Effector memory CD8-positive, alpha-beta T cell (primary cell): Measurements from ENCODE around the gene MAPK8.

Experiments
- ATAC-seq: fragments of 150-1000 bp; cut with Tn5 transposase; replicated peaks from 2 replicates; pipeline ENCODE4 v1.10.0; 2021; ENCODE audit warnings: mild to moderate bottlenecking, moderate library complexity
- DNase-seq, 3 experiments: peaks; one replicate each; pipeline ENCODE4 v3.0.0; 2021
- H3K27ac Mint-ChIP-seq, 2 donors: one replicate each; pipeline ENCODE4 v1.8.0; 2022; ENCODE audit warnings: mild to moderate bottlenecking in 2 of 2, mixed read lengths in 2 of 2, moderate library complexity in 2 of 2
- H3K27me3 Mint-ChIP-seq, 2 donors: one replicate each; pipeline ENCODE4 v1.8.0; 2022; ENCODE audit warnings: mixed read lengths in 2 of 2
- H3K36me3 Mint-ChIP-seq: one replicate; pipeline ENCODE4 v1.8.0; 2022; ENCODE audit warnings: mild to moderate bottlenecking, moderate library complexity, mixed read lengths; ENCODE audit not compliant: insufficient read depth
- H3K4me1 Mint-ChIP-seq, 2 donors: one replicate each; pipeline ENCODE4 v1.8.0; 2022; ENCODE audit warnings: low read depth in 2 of 2, mixed read lengths in 2 of 2
- H3K4me3 Mint-ChIP-seq, 2 donors: one replicate each; pipeline ENCODE4 v1.8.0; 2022; ENCODE audit warnings: mild to moderate bottlenecking in 2 of 2, mixed read lengths in 2 of 2, moderate library complexity in 2 of 2
- H3K9me3 Mint-ChIP-seq, 2 donors: one replicate each; pipeline ENCODE4 v1.8.0; 2022; ENCODE audit warnings: mixed read lengths in 2 of 2

The MAPK8 gene

GRCh38 chr10:48430402-48430993, 124.0 kb downstream of the MAPK8 start:
- H3K4me1 Mint-ChIP-seq = no peaks in the 10 kb centered on the region
- H3K9me3 Mint-ChIP-seq = no peaks in the 10 kb centered on the region
- peaks cover 20% of the 10 kb centered on the region for H3K36me3 Mint-ChIP-seq
- DNase-seq (no peak), ATAC-seq (no peak)
- H3K27me3 Mint-ChIP-seq = no peaks in the 10 kb centered on the region
- no peak overlapping the region for H3K4me3 Mint-ChIP-seq
- no peak overlapping the region for H3K27ac Mint-ChIP-seq

GRCh38 chr10:48431871-48432270, 125.4 kb downstream of the MAPK8 start:
- no peak for ATAC-seq
- Mint-ChIP-seq H3K9me3 (no peaks in the 10 kb centered on the region), H3K36me3 (peaks cover 13% of the 10 kb centered on the region), H3K27me3 (no peaks in the 10 kb centered on the region), H3K4me3 (no peak overlapping the region), H3K4me1 (no peaks in the 10 kb centered on the region), H3K27ac (peak overlapping the region in 1 of 2 donors; percentile 41)
- no peak for DNase-seq

GRCh38 chr10:48437546-48437945, 131.1 kb downstream of the MAPK8 start:
- no peak overlapping the region for H3K4me3 Mint-ChIP-seq
- H3K4me1 Mint-ChIP-seq = no peaks in the 10 kb centered on the region
- no peaks in the 10 kb centered on the region for H3K9me3 Mint-ChIP-seq
- no peak overlapping the region for H3K27ac Mint-ChIP-seq
- no peak for DNase-seq
- no peak for ATAC-seq
- no peaks in the 10 kb centered on the region for H3K27me3 Mint-ChIP-seq
- peaks cover 3% of the 10 kb centered on the region for H3K36me3 Mint-ChIP-seq

- no peak for ATAC-seq
- Mint-ChIP-seq H3K27ac (no peak overlapping the region), H3K4me1 (no peaks in the 10 kb centered on the region), H3K9me3 (no peaks in the 10 kb centered on the region), H3K36me3 (peaks cover 3% of the 10 kb centered on the region), H3K27me3 (no peaks in the 10 kb centered on the region), H3K4me3 (no peak overlapping the region)
- DNase-seq = no peak
These were observed 132.6 kb downstream of the MAPK8 start for GRCh38 chr10:48439031-48439430.

- peaks cover 3% of the 10 kb centered on the region for H3K36me3 Mint-ChIP-seq
These were observed 133.1 kb downstream of the MAPK8 start for GRCh38 chr10:48439581-48440041.

GRCh38 chr10:48440771-48441170, 134.3 kb downstream of the MAPK8 start:
- no peak overlapping the region for H3K27ac Mint-ChIP-seq
- no peaks in the 10 kb centered on the region for H3K4me1 Mint-ChIP-seq
- no peaks in the 10 kb centered on the region for H3K27me3 Mint-ChIP-seq
- ATAC-seq (no peak), DNase-seq (no peak)
- peaks cover 3% of the 10 kb centered on the region for H3K36me3 Mint-ChIP-seq
- H3K9me3 Mint-ChIP-seq = no peaks in the 10 kb centered on the region
- no peak overlapping the region for H3K4me3 Mint-ChIP-seq

More at GRCh38 chr10:48439581-48440041, 133.1 kb downstream of the MAPK8 start:
- ATAC-seq (no peak), DNase-seq (no peak)
- no peaks in the 10 kb centered on the region for H3K9me3 Mint-ChIP-seq
- H3K27me3 Mint-ChIP-seq = no peaks in the 10 kb centered on the region
- no peaks in the 10 kb centered on the region for H3K4me1 Mint-ChIP-seq
- no peak overlapping the region for H3K4me3 Mint-ChIP-seq
- no peak overlapping the region for H3K27ac Mint-ChIP-seq

- peaks cover 0 to under 1% of the 10 kb centered on the region in 2 donors for H3K27me3 Mint-ChIP-seq
- H3K36me3 Mint-ChIP-seq = peaks cover 3% of the 10 kb centered on the region
- no peak overlapping the region for H3K4me3 Mint-ChIP-seq
- H3K27ac Mint-ChIP-seq = no peak overlapping the region
- DNase-seq (no peak), ATAC-seq (no peak)
- peaks cover 0 to 2% of the 10 kb centered on the region in 2 donors for H3K4me1 Mint-ChIP-seq
- no peaks in the 10 kb centered on the region for H3K9me3 Mint-ChIP-seq
These were observed 135.8 kb downstream of the MAPK8 start for GRCh38 chr10:48442090-48442808.

GRCh38 chr10:48442809-48443177, 136.3 kb downstream of the MAPK8 start:
- Mint-ChIP-seq H3K4me1 (peaks cover 0 to 5% of the 10 kb centered on the region in 2 donors), H3K27ac (no peak overlapping the region), H3K4me3 (no peak overlapping the region), H3K9me3 (no peaks in the 10 kb centered on the region), H3K36me3 (peaks cover 3% of the 10 kb centered on the region), H3K27me3 (peaks cover 4 to 6% of the 10 kb centered on the region in 2 donors)
- no peak for DNase-seq
- no peak for ATAC-seq

GRCh38 chr10:48444266-48444665, 137.8 kb downstream of the MAPK8 start:
- Mint-ChIP-seq H3K4me1 (peaks cover 0 to 5% of the 10 kb centered on the region in 2 donors), H3K27me3 (peaks cover 15 to 21% of the 10 kb centered on the region in 2 donors), H3K9me3 (no peaks in the 10 kb centered on the region), H3K4me3 (no peak overlapping the region), H3K27ac (no peak overlapping the region), H3K36me3 (no peaks in the 10 kb centered on the region)
- ATAC-seq (no peak), DNase-seq (no peak)

- Mint-ChIP-seq H3K9me3 (no peaks in the 10 kb centered on the region), H3K4me3 (no peak overlapping the region), H3K27ac (no peak overlapping the region), H3K27me3 (peaks cover 15 to 22% of the 10 kb centered on the region in 2 donors), H3K36me3 (no peaks in the 10 kb centered on the region), H3K4me1 (peaks cover 0 to 5% of the 10 kb centered on the region in 2 donors)
- no peak for ATAC-seq
- no peak for DNase-seq
These were observed 138.7 kb downstream of the MAPK8 start for GRCh38 chr10:48444861-48445841.

- Mint-ChIP-seq H3K4me1 (peaks cover 0 to 5% of the 10 kb centered on the region in 2 donors), H3K27ac (no peak overlapping the region), H3K9me3 (no peaks in the 10 kb centered on the region), H3K27me3 (peaks cover 15 to 22% of the 10 kb centered on the region in 2 donors), H3K36me3 (no peaks in the 10 kb centered on the region), H3K4me3 (no peak overlapping the region)
- DNase-seq (no peak), ATAC-seq (no peak)
These were observed 139.5 kb downstream of the MAPK8 start for GRCh38 chr10:48445932-48446331.

GRCh38 chr10:48446785-48447184, 140.3 kb downstream of the MAPK8 start:
- Mint-ChIP-seq H3K27ac (peak overlapping the region in 1 of 2 donors; percentile 22), H3K9me3 (no peaks in the 10 kb centered on the region)

More at GRCh38 chr10:48446785-48447184, 140.3 kb downstream of the MAPK8 start:
- Mint-ChIP-seq H3K4me1 (peaks cover 0 to 5% of the 10 kb centered on the region in 2 donors), H3K27me3 (peaks cover 15 to 22% of the 10 kb centered on the region in 2 donors), H3K4me3 (no peak overlapping the region), H3K36me3 (no peaks in the 10 kb centered on the region)
- DNase-seq (no peak), ATAC-seq (no peak)
